ENCODE data around the gene MZT1.
"Not testable (repeated sequence)": the region's sequence is repeated elsewhere in the genome, so short reads cannot be mapped to it uniquely, and the experiment has no call there.

The MZT1 gene, protein sequence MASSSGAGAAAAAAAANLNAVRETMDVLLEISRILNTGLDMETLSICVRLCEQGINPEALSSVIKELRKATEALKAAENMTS

DNA sequence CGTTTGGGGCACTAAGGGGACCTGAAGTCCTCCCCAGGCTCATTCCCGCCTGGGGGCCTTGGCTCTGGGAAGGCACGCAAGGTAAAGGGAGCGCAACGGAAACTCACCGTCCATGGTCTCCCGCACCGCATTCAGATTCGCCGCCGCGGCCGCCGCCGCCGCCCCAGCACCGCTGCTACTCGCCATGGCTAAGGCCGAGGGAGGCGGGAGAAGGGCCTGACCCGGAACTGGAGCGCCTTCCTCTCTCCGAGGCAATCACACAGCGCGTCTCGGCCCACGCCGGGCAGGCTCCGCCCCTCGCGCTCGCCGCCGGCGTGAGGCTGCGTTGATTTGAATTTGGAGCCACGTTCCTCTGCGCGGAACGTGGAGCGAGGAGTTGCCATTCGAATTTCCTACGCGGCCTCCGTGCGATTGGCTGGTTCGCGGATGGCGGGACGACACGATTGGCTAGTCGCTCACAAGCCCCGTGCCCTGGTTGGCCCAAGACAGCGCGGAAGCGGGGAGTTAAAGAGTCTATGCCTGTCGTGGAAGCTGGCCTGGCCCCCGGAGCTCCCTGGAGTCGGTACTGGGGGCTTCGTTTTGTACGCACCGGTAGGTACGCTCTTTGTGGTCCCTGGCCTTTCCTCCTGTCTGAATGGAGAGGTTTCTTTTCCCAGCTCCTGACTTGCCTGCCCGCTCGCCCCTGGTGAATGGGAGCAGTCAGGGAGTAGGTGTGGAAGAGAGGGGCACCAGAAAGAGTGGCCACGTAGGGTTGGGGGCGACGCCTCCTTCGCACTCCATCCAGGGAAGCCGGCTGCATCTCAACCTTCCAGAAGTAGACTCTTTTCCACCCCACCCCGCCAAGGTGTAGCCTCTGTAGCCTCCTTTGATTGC lies at the start of gene MZT1, which contains the start of gene BORA:
MZT1 (minus strand) TSS at position 213 of the 873 bp plus-strand sequence; CDS start at position 186, 27 bp downstream.
BORA (plus strand) TSS at position 507 of the 873 bp plus-strand sequence. CDS start 1,018 bp downstream, outside the sequence.
- peak; percentile 79 for DNase-seq

DNA sequence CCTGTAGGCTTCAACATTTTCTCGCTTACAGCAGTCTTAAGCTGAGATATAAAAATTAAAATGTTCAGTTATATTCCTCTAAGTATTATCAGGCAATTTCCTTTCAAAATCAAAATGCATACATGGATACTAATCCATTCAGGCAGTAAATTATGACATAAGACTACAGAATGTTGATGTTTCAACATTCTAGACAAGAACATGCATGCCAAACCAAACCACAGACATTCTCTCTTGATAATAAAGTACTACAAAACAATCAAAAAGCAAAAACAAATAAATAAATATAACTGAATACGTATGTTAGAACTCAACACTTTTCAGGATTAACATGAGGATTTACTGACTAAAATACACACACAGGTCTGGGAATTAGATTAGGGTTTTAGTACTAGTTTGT lies 46.6 kb upstream of the MZT1 start:
- no peak for DNase-seq

DNA sequence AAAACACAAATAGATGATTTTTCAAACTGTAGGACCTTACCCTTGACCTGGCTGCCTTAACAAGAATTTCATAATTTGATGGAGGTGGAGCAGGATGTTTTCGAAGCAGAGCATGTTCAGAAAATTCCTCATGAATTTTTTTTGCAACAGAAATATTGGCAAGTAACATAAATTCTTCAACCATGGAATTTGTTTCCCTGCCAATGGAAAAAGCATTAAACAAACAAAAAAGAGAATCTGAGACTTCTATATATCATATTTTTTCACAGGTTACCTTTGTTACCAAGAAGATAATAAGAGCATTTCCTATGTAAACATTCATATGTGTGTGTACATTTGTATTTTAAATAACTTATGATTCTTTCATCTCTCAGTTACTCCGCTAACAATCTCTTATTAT lies 36.0 kb upstream of the MZT1 start:
- DNase-seq, result no peak

- no peak for DNase-seq
Measured at GRCh38 chr13:72760189-72760588, 32.8 kb upstream of the MZT1 start.

- DNase-seq, result no peak
Measured at GRCh38 chr13:72757792-72758535, 30.5 kb upstream of the MZT1 start.

DNA sequence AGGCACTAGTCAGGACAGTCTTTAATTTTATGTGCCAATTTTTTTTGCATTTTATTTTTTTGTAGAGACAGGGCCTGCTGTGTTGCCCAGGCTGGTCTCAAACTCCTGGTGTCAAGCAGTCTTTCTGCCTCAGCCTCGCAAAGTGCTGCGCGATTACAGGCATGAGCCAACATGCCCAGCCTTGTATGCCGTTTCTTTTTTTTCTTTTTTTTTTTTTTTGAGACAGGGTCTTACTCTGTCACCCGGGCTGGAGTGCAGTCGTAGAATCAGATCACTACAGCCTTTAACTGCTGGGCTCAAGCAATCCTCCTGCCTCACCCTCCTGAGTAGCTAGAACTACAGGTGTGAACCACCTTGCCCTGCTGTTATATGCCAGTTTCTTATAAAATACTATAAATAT lies 26.7 kb upstream of the MZT1 start:
- DNase-seq, result no peak

DNA sequence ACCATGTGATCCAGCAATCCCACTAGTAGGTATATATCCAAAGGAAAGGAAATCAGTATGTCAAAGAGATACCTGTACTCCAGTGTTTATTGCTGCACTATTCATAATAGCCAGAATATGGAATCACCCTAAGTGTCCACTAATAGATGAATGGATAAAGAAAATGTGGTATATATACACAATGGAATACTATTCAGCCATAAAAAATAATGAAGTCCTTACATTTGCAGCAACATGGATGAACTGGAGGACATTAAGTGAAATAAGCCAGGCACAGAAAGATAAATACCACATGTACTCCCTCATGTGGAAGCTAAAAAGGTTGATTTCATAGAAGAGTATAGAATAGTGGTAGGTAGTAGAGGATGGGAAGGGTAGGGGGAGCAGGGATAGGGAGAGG lies 23.8 kb upstream of the MZT1 start:
- DNase-seq, result no peak

DNA sequence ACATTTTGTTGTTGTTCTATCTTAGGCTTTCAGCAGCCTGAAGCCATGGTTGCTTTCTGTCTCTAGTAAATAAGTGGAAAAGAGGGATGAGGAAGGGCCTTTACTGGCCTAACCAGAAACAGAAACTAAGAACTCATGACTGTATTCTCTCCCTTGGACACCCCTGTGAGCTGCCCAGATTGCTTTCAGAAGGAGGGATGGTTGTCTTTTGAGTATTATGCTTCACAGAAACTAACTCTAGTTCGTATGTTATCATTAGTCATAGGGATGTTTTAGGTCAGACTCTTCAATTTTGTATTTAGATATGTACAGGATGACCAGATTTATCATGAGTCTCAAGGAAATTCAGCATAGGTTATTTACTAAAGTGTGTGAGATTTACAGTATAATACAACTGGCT lies 17.8 kb upstream of the MZT1 start:
- no peak for DNase-seq

GRCh38 chr13:72740015-72740414 lies 12.6 kb upstream of the MZT1 start:
- DNase-seq, result no peak

- no peak for DNase-seq
Measured at GRCh38 chr13:72737033-72737432, 9.6 kb upstream of the MZT1 start.

GRCh38 chr13:72728290-72728605 lies 819 bp upstream of the MZT1 start:
- DNase-seq, result no peak

GRCh38 chr13:72726726-72727416 lies 558 bp downstream of the MZT1 start:
- DNase-seq, result no peak

DNA sequence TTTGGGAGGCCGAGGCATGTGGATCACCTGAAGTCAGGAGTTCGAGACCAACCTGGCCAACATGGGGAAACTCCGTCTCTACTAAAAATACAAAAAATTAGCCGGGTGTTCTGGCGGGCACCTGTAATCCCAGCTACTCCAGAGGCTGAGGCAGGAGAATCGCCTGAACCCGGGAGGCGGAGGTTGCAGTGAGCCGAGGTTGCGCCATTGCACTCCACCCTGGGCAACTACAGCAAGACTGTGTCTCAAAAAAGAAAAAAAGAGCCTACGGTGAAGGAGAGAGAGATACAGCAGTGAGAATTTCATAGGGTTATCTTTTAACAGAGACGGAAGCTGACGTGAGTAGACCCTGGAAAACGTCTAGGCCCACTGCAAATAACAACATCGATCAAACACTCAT lies 1.2 kb downstream of the MZT1 start:
- not testable (repeated sequence) for DNase-seq

DNA sequence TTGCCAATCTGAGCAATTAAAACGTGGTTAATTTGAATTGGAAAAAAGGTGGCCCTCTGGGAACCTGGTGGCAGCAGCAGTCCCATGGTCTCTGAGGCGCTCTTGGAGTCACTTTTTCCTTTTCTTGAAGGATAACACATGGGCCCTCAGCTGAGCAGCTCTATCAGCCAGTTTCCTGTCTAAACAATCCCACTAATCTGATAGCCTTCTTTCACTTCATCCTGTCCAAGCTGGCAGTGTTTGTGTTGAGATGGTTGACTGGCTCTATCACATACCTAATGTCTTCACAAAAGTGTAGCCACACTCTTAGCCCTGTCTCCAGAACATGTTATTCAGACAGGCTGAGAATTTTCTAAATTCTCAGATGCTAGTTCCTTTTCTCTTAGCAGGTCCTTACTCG lies 10.7 kb downstream of the MZT1 start:
- DNase-seq, result no peak

DNA sequence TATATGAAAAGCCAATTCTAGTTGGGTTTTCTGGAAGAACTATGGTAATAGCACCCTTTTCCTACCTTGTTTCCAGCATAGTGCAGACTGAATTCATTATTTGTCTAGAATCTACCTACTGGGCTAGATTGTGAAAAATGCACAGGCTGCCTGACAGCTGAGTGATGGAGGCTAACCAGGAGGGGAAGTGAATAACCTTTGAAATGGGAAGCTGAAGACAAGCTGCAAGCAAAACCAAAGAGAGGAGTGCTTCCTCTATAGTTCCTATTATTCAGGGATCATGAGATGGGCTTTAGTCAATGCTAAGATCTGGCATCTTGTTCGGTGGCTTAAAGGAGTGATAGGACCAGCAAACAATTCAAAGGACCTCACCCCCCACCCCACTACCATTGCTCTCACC lies 26.9 kb downstream of the MZT1 start:
- no peak for DNase-seq

- no peak for DNase-seq
Measured at GRCh38 chr13:72698164-72698563, 29.3 kb downstream of the MZT1 start.

DNA sequence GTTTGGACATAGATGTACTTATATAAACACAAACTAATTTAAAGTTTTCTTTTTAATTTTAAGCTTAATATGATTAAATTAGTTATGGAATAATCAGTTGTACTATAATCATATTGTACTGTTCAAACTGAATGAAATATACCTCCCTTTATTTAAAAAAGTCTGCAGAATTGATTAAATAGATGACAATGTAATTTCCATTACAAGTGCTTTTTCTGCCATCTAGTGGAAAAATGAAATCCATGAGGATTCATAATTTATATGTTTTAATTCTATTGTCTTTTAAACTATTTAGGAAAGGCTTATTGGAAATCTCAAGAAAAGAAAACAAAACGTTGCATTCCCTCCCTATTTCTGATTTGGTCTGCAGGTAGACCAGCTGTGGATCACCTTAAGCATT lies 30.9 kb downstream of the MZT1 start:
- no peak for DNase-seq

DNA sequence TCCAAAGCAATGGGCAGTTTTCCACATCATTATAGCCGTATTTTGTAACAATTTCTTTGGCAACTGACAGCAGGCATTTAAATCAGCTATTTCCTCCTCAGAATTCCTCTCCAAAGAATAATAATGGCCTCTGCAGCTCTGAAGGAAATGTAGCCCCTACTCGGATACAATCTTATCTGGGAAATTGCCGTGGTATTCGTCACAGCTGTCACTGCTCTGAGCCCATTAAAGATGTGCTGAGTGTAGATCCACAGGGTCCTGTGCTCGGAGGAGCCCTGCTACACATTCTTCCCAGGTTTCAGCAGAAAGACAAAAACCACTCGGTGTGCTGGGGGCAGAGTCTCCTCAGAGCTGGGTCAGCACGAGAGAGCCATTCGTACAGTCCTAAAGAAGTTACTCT lies 33.1 kb downstream of the MZT1 start:
- DNase-seq, result no peak

DNA sequence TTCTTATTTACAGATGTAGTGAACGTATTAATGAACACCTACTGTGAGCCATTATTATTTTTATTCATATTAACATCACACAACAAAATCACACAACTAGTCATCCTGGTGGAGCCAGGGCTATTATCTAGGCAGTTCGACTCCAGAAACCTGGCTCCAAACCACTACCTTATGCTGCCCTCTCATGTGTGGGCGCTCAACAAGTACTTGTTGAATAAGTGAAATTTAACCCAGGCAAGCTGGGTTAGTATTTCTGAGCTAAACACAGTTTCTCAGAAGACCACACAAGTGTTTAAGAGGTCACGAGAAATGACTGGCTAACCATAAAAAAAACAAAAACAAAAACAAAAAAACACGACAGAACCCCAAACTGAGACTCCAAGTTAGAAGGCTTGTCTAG lies 33.6 kb downstream of the MZT1 start:
- no peak for DNase-seq

- DNase-seq, result no peak
Measured at GRCh38 chr13:72692884-72693514, 34.4 kb downstream of the MZT1 start.

- DNase-seq, result no peak
Measured at GRCh38 chr13:72689181-72689696, 38.2 kb downstream of the MZT1 start.

DNA sequence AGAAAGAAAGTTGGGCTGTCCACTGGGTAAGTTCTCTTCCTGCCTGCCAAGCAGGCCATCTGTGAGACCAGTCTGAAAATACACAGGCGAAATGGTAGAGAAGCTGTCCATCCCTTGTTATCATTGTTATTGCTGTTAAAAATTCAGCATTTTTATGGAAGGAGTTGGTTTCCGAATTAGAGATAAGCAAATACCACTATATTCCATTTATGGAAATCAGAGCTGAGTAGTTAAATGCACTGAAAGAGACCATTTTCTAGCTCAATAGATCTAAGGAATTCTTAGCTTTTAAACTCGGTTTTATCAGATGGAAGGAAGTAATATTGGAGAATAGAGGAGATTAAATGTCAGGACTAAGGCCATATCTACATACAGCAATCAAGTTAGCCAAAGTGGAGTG lies 40.7 kb downstream of the MZT1 start:
- no peak for DNase-seq

DNA sequence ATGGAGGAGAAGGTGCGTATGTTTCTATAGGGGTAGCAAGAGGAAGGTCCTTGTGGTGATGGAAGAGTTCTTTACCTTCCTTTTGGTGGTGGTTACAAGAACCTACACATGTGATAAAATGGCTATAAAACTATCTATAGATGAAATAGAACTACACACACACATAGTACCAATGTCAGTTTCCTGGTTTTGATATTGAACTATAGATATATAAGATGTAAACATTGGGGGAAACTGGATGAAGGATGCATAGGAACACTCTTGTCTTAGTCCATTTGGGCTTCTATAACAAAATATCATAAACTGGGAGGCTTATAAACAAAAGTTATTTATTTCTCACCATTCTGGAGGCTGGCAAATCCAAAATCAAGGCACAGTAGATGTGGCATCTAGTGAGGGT lies 47.1 kb downstream of the MZT1 start:
- DNase-seq, result no peak

Measured in NCI-H510A (cell line).